Superior temporal gyrus (tissue), 1 donor: ENCODE data around the gene NIPA2.

Experiments
- DNase-seq: peaks from one replicate; pipeline ENCODE4 v3.0.0-alpha.2; 2016; ENCODE audit errors: extremely low spot score

Gene NIPA2

DNA sequence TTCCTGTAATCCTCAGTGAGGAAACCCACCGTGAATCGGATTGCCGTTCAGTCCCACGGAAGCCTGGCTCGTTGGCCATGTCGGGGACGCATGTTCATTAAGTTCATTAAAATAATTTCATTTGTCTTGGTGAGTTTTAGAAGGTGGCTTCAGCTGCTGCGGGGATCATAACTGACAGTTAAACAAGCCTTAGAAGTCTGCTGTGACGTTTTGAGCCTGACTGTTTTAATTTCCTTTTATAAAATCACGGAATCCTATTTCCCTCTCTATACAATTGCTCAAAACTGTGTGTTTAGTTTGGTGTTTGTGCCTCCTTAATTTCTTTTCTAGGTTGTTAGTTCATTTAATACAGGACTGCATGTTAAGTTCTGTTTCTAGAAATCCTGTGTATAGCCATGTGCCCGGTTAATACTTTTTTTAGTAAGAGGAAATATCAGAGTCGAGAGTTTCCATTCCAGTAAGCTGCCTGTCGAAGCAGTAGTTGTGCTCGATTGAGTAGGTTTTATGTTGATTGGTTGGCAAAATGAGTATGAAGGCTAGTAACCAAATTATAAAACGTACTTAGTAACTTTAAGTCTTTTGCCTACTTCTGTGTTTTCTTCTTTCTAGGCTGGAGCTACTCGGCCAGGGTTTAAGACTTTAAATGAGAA, 705 bp downstream of the NIPA2 start:
- peak; percentile 55 for DNase-seq

DNA sequence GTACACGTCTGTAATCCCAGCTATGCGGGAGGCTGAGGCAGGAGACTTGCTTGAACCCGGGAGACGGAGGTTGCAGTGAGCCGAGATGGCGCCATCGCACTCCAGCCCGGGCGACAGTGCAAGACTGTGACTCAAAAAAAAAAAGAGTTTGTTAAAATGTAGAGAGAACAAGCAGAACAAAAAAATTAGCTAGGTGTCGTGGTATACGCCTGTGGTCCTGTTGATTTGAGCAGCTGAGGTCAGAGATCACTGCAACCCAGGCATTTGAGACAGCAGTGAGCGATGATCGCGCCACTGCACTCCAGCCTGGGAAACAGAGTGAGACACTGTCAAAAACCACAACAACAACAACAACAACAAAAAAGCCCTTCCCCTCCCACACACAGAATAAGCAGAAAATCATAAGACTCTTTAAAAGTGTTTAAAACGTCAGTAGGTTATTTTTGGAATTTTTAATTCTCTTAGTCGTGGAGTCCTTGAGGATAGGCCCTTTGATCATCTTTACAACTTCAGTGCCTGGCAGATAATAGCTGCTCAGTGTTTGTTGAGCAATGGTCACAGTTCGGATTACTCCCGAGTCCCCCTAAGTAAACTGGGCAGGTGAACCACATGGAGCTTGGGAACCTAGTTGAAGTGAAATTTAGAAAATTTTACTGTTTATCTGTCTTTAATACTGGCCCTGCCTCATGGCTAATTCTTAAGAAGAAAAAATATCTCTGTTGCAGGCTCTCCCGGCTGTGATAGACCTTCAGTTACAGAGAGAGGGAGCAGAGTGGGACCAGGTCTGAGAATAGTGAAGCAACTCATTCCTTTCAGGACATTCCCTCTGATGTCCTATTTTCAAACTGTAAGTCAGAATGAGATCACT, 6.2 kb downstream of the NIPA2 start:
- DNase-seq, result no peak

DNA sequence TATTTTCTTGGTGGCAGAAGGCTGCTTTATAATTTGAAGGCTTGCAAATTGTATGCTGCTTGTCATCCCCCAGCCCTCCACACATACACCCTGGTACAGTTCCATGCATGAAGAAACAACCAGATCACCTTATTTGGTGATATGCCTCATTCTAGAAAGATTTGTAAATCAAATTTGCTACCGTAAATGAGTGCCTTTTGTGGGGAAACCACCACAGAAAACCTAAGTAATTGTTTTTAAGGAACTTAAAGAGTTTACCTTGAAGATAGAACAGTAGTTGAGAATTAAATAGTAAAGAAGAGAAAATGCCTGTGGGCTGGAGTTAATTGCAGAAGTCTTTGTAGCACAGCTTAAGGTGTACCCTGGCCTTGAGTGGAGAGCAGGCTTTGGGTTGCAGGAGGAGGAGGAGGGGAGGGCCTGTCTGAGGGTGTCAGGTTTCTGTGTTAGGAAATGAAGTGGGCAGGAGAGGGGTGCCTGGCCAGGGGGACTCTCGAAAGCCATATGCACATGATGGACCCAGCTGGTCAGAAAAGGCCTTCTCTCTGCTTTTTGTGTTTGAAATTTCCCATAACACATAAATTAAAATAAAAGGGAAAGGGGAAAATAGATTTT, 6.9 kb downstream of the NIPA2 start:
- DNase-seq, result no peak

DNA sequence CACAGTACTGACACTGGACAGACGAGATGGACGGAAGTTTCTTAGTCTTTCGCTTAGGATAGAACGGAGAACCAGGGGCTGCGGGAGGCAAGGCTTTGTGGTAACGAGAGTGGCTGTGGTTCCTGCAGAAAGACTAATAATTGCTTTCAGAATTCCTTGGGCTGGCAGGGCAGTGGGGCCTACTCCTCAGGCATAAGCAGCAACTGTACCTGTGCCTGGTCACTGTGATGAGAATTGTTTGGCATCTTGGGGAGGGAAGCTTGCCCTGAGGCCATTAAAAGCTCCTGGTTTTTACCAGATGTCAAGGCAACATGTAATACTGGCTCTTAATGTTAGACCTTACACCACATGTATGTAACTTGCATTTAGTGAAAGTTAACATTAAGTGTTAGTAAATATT, 7.6 kb downstream of the NIPA2 start:
- no peak for DNase-seq

DNA sequence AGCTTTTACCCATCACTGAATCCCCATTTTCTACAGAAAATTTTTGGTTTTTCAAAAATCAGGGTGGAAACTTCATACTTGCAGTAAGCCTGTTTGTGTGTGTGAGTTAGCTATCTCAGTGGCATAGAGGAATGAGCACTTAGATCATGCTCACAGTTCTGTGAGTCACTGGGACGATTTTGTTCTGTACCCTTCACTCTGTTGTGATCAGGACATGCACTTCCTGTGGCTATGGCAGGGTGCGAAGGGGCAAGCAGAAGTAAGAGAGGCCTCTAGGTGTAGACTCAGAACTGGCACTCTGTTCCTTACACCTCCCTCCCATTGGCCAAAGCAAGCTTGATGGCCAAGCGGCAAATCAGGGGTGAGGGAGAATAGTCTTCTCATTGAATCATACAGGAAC, 11.6 kb downstream of the NIPA2 start:
- no peak for DNase-seq

DNA sequence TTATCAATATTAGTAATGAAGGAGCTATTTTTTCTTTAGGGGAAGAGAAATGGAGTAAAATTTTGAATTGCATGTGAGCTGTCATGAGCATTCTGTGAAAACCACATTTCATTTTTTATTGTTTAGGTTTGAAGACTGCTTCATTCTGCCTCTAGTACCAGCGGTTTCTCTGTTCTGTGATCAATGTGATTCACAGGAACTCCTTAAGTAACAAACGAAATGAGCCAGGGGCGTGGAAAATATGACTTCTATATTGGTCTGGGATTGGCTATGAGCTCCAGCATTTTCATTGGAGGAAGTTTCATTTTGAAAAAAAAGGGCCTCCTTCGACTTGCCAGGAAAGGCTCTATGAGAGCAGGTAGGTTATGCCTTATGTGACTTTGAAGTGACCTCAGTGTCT, 13.0 kb downstream of the NIPA2 start:
- no peak for DNase-seq

DNA sequence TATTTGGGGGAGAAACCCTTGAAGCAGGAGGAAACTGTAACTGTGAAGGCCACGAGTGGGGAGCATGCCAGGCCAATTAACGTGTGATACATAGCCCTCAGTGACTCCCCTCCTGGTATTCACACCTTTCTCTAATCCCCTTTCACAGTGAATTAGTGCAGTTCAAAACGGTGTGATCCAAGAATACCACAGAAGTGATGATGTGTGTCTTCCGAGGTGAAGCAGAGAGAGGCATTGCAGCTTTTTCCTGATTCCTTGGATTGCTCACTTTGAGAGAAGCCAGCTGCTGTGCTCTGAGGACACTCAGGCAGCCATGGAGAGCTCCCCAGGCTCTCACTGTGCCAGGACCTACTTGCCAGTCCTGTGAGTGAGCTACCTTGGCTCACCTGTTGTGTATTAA, 17.3 kb downstream of the NIPA2 start:
- no peak for DNase-seq

DNA sequence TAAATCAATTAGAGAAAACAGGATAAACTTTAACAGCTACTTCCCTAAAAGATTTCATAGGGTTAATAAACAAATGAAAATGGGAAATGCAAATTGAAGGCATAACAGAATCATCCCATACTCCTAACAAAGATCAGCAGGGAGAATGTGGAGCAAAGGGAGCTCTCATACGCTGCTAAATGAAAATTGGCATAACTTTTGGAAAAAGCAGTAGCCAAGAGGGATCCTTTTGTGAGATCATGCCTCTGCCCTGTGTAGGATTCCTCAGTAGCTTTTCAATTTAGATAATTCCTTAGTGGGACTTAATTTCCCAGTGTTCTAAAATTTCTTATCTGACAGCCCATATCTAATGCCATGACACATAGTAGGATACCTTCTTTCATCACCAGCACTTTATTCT, 18.2 kb downstream of the NIPA2 start:
- DNase-seq, result no peak

DNA sequence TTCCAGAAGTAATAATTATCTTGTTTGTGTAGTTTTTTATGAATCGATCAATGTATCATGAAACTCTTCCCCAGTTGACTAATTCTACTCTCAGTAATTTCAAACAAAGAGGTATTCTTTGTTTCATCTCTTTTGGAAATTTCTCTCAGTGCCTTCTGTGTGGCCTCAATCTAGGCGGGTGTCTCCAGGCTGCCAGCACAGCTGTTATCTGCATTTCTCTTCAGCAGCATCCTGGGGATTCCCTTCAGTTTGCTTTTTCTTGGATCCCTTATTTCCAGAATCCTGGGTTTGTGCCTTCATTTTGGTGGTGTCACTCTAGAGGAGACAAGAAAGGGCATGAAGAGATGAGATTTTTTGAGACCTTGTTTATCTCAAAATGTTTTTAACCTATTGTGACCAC, 22.7 kb downstream of the NIPA2 start:
- DNase-seq, result peak; percentile 49

DNA sequence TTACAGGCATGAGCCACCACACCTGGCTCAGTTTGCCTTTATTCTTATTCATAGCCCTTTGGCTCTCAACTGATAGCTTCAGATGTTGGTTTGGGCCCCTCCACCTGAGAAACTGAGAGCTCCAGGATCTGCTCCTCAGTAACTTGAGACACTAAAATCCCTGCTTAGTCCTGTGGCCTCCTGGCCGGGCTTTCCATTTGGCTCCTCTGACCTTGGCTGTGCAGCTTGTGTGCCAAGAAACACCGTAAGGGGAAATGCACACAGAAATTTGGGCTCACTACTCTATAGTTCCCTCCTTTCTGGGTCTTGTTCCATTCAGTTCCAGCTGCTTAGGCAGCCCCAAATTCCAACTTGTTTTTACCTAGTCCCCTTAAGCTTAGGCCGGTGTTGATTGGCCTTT, 24.9 kb downstream of the NIPA2 start:
- DNase-seq, result no peak

DNA sequence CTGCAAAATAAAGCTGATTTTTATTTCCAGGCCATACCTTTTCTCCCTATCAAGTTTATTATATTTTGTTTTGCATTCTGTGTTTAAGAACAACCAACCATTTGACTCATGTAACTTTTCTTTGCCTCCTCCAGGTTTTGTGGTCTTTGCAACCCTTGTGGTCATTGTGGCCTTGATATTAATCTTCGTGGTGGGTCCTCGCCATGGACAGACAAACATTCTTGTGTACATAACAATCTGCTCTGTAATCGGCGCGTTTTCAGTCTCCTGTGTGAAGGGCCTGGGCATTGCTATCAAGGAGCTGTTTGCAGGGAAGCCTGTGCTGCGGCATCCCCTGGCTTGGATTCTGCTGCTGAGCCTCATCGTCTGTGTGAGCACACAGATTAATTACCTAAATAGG, 27.6 kb downstream of the NIPA2 start:
- no peak for DNase-seq

DNA sequence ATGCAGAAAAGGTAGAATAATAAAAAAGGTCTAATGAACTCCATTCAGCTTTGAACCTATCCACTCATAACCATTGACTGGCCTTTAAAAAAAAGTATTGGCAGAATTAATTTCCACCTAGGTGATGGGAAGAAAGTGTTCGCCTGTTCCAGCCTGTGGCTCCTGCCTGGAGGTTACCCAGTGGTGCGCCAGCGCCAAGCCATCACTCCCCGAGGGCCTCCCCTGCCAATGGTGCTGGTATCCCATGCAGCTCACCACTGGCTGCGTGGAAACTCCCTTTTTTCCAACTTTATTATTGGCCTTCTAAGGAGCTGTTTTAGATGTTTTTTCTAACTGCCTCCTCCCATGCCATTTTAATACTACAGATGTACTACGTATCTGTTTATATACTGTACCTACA, 29.4 kb downstream of the NIPA2 start:
- no peak for DNase-seq

DNA sequence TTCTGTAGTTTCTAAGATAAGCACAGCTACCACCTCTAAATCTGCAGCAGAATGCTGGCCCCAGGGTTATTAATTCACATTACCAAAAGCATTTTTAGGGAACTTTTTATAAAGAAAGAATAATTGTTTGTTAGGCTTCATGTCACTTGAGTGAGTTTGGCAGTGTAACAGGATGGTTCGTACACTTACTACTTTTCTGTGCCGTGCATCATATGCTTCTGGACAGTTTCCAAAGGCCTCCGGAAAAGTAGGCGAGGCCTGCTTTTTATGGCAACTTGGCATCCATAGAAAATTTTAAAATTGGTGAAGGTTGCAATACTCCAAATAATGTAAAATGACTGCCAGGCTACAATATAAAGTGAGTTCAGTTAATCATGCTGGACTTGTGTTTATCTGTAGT, 30.0 kb downstream of the NIPA2 start:
- no peak for DNase-seq

DNA sequence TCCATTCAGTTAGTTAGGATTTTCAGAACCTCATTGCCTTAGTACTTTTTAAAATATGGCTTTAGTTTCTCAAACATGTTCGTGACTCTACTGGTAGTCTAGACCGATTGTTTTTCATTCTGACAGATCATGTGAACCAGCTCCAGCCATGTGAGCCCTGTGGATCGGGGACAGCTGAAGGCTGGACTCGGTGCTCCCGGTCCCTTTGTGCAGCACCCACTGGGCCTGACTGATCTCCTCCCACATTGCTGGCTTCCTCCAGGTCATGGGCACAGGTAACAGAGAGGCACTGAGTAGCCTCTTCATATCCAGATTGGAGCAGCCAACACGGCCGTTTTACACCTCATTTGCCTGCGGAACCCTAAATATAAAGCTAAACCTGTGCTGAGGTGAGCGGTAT, 30.5 kb downstream of the NIPA2 start:
- no peak for DNase-seq

DNA sequence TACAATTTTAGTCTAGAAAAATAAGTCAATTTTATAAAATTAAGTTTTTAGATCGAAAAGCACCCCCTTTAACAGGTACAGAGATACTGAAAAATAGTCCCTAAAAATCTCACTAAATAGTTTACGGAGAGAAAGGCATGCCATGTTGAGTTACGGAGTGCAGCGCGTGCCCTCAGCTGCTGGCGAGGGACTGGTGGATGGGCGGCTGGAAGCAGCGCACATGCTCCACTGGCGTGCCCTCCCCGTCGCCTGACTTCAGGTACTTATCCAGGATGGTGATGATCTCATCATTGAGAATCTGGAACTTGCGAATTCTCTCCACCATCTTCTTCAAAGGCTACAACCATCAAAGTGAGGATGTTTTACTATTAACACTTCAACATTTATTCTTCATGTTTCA, 31.4 kb downstream of the NIPA2 start:
- no peak for DNase-seq

DNA sequence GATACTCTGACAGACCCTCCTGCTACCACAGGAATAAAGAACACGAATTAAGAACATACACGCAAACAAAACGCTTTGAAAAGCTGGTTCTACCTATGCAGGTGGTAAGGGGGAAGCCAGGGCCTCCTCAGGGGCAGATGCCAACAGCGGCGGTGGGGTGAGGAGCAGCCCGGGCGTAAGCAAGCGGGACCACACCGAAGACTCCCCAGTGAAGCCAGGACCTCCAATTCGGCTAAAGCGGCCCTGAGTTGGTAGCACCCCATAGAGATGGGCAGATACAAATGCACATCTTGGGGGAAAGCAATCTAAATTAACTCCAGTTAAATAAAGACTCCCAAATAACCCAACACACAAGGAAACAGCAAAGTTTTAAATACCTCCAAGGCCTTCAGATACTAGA, 32.4 kb downstream of the NIPA2 start:
- DNase-seq, result no peak

DNA sequence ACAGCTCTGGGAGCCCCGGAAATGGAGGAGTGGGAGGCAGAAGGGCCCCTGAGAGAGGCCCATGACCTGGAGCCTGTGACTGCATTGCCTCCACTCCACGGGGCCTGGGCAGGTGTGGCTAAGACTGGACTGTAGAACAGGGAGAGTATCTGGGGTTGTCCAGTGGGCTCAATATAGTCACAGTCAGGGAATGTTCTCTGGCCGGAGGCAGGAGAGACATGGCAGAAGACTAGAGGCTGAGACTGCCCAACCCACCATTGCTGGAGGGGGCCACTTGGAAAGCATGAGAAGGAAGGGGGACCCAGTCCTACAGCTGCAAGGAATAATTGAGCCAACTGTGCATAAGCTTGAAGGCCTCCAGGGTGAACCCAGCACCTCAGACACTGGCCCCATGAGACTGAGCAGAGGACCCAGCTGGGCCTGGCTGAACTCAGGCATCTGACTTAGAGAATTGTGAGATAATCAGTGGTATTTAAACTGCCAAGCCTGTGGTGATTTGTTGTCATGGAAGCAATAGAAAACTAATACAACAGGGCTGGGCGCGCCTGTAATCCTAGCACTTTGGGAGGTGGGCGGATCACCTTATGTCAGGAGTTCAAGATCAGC, 33.1 kb downstream of the NIPA2 start:
- DNase-seq, result no peak

DNA sequence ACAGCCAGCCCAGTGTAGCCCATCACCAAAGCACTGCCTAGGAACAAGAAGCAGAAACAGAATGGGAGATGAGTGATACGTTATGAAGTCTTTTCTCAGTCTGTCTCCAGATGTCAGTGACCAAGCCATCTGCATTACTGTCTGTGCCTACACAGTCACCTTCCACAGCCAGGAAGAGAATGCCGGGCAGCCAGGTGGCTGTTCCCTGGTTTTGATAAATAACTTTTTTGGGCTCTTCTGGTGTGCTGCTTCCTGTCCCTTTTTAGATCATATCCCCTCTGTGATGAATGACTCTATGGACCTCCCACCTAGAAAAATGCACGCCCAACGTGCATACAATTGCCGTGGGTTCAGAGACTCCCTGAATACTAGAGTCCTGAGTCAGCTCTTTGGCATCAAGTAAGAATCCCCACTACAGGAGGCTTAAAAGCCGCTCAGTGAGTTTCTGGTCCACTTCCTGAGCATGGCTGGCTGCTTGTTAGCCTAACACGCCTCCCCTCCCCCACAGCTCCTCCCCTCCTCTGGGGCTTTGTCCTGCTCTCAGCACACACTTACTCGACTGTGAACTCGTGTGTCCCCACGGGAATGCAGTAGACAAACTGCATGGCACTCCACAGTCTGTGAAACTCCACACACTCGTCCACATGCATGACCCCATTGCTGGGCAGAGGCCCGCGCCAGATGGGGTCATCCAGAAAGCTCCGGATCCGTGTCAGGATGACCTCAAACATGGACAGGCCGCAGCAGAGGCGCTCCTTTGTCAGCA, 34.7 kb downstream of the NIPA2 start:
- DNase-seq, result no peak

DNA sequence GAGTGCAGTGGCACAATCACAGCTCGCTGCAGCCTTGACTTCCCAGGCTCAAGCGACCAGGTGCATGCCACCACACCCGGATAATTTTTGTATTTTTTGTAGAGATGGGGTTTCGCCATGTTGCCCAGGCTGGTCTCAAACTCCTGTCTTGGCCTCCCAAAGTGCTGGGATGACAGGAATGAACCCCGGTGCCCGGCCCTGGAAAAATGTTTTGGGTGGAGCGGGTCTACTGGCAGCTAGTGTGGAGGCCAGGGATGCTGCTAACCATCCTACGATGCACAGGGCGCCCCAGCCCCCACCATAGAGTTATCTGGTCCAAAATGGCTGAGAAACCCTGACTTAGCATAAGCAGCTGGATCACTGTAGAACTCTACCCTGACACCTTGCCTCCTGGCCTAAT, 35.4 kb downstream of the NIPA2 start:
- no peak for DNase-seq

DNA sequence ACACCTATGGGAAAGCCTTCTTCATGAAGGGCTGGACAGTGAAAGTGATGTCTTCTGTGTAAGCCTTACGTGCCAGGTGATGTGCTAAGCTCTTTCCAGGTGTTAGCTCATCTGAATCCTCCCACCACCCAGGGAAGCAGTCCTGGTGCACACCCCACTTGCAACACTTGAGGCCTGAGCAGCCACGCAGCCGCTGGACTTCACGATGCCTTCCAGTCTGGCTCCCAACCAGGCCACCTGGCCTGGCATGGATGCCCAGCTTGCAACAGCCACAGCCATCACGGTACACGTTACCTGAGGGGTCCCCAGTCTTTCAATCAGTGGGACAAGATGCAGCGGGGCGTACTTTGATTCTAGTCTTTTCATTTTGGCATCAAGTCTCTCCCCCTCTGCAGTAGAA, 35.8 kb downstream of the NIPA2 start:
- DNase-seq, result no peak

DNA sequence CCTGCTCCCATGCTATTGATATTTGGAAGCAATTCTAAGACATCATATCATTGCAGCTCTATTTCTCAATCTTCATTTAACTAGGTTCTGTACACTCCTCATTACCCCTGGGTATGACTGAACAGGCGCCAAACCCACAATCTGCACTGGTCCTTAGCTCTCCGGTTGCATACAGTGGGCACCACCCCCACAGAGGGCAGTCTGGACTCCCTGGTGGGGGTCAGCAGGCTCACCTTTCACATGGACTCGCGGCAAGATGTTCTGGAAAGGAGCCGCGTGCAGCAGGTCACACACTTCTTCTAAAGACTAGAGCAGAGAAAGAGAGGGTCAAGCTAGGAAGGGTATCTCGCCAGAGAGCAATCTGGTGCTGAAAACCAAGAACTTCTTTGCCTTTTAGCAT, 36.5 kb downstream of the NIPA2 start:
- no peak for DNase-seq

DNA sequence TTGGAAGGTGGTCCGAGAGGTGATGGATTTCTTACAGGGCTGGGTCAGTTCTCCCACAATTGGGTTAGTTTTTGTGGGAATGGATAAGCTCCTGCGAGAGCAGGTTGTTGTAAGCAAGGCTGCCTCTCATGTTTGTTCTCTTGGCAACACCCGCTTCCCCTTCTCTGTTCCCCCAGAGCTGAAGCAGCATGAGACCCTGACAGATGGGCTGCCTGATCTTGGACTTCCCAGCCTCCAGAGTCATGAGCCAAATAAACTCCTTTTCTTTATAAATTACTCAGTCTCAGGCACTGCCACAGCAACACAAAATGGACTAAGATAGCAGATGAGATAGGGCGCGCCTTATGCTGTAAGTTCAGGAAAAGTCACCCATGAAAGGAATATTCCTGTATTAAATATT, 38.7 kb downstream of the NIPA2 start:
- no peak for DNase-seq
